Measurements from ENCODE around the gene UMAD1.

DNA sequence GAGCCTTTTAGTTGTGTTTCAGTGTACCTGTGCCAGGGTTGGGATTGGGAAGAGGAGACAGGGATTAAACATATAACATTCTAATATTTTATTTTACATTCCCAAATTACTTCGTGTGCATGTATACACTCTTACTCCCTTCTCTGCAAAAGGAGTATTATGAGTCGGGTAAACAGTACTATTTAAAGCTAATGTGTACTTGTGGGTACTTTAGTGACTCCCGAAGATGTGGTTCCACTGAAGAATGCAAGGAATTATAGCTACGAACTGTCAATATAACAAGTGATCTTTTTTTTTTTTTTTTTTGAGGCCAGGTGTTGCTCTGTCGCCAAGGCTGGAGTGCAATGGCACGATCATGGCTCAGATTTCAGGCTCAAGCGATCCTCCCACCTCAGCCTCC lies 200.5 kb downstream of the UMAD1 start:
- TF ChIP-seq, protein P1, sequence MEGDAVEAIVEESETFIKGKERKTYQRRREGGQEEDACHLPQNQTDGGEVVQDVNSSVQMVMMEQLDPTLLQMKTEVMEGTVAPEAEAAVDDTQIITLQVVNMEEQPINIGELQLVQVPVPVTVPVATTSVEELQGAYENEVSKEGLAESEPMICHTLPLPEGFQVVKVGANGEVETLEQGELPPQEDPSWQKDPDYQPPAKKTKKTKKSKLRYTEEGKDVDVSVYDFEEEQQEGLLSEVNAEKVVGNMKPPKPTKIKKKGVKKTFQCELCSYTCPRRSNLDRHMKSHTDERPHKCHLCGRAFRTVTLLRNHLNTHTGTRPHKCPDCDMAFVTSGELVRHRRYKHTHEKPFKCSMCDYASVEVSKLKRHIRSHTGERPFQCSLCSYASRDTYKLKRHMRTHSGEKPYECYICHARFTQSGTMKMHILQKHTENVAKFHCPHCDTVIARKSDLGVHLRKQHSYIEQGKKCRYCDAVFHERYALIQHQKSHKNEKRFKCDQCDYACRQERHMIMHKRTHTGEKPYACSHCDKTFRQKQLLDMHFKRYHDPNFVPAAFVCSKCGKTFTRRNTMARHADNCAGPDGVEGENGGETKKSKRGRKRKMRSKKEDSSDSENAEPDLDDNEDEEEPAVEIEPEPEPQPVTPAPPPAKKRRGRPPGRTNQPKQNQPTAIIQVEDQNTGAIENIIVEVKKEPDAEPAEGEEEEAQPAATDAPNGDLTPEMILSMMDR (IDR thresholded peaks at IDR 0.05): no peak
- TF ChIP-seq POLR2A (IDR thresholded peaks at IDR 0.05): no peak
- no peak for TF ChIP-seq POLR2AphosphoS5 (IDR thresholded peaks at IDR 0.05; ENCODE audit: insufficient read depth in 1 of 2, low read depth in 1 of 2)

Measured in vagina (tissue), 2 donors.